Smooth muscle cell of the umbilical artery (primary cell): Measurements from ENCODE around the gene PTGDR2. TPM values are rescaled to one million over a fixed set of nuclear protein-coding genes. Genes with fewer than 3 reads are reported as not detected.

ENCODE experiments used
- total RNA-seq: library from RNA; depleted of rRNA; stranded (reverse); fragments of >200 nt; gene quantifications from 2 replicates; pipeline ENCODE4 v1.2.3, GENCODE V29; 2014

Gene PTGDR2
- under 0.01 and 0.05 TPM in 2 replicates for total RNA-seq

DNA sequence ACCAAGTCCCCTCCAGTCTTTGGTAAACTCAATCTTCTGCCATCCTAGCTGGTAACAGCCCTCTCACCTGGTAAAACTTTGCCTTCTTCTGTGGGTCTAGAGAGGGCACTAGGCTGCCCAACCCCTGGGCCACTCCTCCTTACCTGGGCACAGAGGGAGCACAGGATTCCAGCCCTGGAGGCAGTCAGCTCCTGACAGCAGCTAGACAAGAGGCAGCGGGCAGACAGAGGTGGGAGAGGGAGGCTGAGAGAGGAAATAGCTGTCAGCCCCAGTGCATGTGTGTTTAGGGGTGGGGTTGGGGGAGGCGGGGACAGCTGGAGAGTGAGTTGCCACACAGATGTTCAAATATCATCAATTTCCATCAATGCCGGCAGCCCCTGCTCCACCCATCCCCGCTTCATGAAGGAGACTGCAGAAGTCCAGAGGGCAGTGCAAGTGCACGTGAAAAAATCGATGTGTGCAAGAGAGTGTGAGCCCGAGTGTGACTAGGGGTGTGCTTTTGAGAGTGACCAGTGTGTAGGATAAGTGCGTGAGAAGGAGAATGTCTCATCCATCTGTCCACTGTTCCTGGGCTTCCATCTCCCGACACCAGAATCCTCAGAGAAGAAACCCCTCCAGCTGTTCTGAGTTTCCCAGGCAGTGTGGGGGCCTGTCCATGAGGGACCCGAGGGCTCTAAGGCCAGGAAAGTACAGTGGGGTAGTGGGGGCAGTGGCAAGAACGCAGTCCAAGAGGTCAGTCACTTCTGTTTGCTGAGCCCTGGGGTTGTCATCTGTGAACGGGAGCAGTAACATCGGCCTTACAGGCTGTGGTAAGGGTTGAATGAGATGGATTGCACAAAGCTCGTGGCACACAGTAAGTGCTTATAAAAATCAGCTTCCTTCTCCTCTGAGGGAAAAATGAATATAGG is at the start of gene PTGDR2:
Gene PTGDR2 (minus strand): TSS at position 225 of the 908 bp plus-strand sequence. CDS start 2,228 bp downstream, outside the sequence.

DNA sequence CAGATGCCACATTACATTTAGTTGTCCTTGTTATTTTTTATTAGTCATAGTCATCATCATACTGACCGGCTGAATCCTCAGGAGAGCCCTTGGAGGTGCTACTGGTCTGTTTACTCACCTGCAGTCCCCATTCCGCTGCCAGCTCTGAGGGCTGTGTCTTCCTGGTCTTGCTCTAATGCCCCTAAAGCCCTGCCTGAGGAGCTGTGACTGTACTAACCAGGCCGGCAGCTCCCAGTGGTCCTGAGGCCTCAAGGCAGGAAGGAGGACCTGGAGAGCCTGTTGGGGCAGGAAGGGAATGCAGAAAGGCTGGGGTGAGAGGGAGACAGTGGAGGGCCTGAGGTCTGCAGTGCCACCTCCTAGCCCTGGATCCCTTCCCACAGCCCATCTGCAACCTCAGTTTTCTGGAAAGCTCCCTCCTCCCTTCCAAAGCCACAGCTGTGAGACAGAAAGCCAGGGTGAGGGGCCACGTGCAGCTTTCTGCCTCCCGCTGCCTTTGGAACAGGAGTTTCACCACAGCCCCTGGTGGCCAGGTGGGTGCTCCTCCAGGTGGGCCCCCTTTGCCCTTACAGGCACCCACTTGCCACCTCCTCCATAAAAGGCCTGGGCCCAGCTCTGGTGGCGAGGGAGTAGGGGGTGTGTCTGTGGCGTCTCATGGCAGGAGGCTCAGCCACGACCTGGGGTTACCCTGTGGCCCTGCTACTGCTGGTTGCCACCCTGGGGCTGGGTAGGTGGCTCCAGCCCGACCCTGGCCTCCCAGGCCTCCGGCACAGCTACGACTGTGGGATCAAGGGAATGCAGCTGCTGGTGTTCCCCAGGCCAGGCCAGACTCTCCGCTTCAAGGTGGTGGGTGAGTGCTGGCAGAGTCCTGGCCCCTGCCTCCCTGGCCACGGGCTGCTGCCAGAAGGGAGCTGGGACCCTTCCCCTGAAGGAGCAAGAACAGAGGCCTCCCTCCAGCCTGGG is 11.4 kb upstream of the PTGDR2 start, which contains the start of gene ZP1:
Gene ZP1 (plus strand): TSS at position 632 of the 960 bp plus-strand sequence. CDS start 20 bp downstream, at position 652.

DNA sequence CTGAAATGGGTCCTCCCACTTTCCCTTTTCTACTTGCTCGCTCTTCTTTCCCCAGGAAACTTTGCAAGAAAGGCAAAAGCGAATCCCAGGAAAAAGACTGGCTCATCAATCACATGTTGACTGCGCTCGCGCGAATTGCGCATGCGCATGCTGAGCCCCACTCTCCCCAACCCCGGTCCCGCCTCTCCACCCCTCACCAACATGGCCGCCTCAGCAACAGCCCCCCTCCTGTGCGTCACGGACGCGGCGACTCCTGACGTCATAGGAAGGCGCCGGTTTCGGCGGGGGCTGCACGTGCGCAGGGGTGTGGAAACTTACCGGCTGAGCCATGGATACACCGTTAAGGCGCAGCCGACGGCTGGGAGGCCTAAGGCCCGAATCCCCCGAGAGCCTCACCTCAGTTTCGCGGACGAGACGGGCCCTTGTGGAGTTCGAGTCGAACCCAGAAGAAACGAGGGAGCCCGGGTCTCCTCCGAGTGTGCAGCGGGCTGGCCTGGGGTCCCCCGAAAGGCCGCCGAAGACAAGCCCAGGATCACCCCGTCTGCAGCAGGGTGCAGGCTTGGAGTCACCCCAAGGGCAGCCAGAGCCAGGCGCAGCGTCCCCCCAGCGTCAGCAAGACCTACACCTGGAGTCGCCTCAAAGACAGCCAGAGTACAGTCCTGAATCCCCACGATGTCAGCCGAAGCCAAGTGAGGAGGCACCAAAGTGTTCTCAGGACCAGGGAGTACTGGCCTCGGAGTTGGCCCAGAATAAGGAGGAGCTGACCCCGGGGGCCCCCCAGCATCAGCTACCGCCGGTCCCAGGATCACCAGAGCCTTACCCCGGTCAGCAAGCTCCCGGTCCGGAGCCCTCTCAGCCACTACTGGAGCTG is 13.7 kb downstream of the PTGDR2 start, which contains the start of gene CCDC86:
Gene CCDC86 (plus strand): TSS at position 317 of the 871 bp plus-strand sequence. CDS start 12 bp downstream, at position 329.

Other genes starting within 250 kb of the PTGDR2 start
- gene MS4A8, start 156.3 kb downstream of the PTGDR2 start, total RNA-seq: not detected in 2 replicates
- not detected in 2 replicates for gene MS4A18, start 131.2 kb downstream of the PTGDR2 start, total RNA-seq
- gene MS4A15, start 99.1 kb downstream of the PTGDR2 start, total RNA-seq: not detected in 2 replicates
- not detected in 2 replicates for gene MS4A10, start 70.6 kb downstream of the PTGDR2 start, total RNA-seq
- gene CCDC86, start 13.8 kb downstream of the PTGDR2 start, total RNA-seq: 6.5 and 19.4 TPM in 2 replicates
- gene ZP1, start 11.6 kb upstream of the PTGDR2 start, total RNA-seq: 0.60 and 6.8 TPM in 2 replicates
- gene PRPF19, start 50.6 kb upstream of the PTGDR2 start, total RNA-seq: 27.3 and 50.1 TPM in 2 replicates
- gene TMEM109, start 58.2 kb upstream of the PTGDR2 start, total RNA-seq: 16.9 and 18.6 TPM in 2 replicates
- 163 and 208 TPM in 2 replicates for gene TMEM132A, start 68.5 kb upstream of the PTGDR2 start, total RNA-seq
- gene SLC15A3, start 96.2 kb upstream of the PTGDR2 start, total RNA-seq: 4.0 and 5.6 TPM in 2 replicates
- gene CD6, start 115.7 kb upstream of the PTGDR2 start, total RNA-seq: not detected in 2 replicates
- not detected in 2 replicates for gene CD5, start 246.5 kb upstream of the PTGDR2 start, total RNA-seq